ENCODE results near the gene SNX11.

SNX11 gene

DNA sequence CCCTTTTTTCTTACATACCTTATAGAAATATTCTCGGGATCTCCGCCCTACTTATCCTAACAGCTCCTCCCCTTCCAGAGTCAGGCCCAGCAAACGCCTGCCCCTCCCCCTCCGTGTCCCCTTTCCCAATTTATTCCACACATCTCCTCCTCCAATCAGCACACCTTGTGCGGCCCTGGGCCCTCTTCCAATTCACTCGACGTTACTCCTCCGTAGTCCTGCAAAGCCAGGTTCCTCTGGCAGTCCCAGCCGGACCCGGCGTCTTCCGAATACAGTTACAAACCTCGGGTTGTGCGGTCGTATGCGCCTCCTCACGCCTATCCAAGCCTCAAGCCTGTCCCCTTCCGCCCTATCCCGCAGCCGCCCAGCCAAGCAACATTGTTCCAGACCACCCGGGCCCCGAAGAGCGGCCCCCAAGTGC, 7.0 kb upstream of the SNX11 start:
- DNase-seq, result peak; percentile 89

DNA sequence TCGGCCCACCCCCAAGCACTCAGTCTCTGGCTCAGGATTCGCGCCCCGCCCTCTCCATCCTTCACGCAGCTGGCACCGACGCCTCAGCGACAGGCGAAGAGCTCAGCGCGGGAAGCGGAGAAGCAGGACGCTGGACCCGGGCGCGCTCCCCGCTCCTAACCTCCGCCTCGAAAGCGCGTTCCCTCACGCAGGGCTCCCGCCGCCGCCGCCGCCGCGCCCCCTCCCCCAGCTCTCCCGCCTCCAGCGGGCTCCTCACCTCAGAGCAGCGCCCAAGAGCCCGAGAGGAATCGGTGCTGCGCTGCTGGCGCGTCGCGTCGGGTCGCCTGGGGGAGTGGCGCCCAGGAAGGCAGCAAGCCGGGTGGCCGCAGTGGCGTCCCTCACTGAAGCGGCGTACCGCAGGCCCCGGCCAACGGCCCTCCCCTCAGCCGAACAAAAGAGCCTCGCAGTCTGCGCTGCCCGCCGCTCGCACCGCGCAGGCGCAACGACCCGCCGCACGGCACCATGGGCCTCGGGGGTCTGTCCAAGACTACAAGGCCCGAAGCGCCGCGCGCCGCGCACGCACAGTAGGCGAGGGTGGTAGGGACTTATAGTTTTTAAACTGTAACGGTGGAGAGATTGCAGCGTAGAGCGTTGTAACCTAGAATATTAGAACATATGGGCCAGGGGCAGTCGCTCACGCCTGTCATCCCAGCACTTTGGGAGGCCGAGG, 6.4 kb upstream of the SNX11 start, which contains the start of gene CBX1:
CBX1 (minus strand) TSS at position 467 of the 709 bp plus-strand sequence. CDS start 24,474 bp downstream, outside the sequence.
- DNase-seq, result peak; percentile 99

DNA sequence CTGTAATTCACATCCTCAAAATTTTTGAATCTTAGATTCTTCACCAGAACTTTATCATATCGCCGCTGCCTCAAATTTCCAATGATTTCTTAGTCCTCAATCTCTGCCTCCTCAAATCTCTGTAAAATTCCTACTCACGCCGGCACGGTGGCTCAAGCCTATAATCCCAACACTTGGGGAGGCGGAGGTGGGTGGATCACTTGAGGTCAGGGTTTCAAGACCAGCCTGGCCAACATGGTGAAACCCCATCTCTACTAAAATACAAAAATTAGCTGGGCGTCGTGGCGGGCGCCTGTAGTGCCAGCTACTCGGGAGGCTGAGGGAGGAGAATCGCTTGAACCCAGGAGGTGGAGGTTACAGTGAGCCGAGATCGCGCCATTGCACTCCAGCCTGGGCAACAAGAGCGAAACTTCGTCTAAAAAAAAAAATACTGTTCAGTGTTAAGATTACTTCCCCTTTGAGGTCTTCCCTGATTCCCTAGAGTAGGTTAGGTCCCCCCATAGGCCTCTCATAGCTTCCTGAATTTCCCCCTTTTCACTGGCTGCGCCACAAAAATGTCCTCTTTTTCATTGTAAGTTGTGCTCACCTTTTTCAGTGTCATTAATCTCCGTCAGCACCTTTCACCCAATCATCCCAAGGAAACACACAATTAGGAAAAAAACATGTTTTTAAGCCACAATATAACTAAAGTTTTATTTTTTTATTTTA, 5.4 kb upstream of the SNX11 start:
- no peak for DNase-seq

DNA sequence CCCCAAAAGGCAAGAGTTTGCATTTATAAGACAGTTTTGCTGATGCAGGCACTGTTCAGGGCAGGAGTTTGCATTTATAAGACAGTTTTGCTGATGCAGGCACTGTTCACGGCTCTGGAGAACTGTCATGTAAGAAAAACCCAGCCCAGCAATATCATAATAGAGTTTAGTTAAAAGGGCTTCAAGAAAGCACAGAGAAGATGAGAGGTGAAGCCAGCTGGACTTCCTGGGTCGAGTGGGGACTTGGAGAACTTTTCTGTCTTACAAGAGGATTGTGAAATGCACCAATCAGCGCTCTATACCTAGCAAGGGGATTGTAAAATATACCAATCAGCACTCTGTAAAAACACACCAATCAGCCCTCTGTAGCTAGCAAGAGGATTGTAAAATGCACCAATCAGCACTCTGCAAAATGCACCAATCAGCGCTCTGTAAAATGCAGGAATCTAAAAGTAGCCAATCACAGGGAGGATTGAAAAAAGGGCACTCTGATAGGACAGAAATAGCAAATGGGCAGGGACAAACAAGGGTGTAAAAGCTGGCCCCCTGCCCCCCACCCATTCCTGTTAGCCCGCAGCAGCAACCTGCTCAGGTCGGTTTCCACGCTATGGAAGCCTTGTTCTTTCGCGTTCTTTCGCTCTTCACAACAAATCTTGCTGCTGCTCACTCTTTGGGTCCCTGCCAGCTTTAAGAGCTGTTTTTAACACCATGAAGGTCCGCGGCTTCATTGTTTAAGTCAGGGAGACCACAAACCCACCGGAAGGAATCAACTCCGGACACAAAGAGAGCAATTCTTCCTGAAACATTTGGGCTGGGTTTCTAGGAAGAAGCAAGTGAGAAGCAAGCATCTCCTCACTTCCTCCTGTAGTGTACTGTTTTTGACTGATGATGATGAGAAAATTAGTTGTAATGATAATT, 4.5 kb upstream of the SNX11 start:
- no peak for DNase-seq

DNA sequence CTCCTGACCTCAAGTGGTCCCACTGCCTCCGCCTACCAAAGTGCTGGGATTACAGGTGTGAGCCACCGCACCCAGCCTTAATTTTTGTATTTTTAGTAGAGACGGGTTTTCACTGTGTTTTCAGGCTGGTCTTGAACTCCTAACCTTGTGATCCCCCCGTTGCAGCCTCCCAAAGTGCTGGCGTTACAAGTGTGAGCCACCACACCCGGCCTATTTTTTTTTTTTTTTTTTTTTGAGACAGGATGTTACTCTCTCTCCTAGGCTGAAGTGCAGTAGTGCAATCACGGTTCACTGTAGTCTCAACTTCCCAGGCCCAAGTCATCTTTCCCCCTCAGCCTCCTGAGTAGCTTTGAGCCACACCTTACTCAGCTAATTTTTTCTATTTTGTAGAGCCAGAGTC, 3.1 kb upstream of the SNX11 start:
- DNase-seq, result no peak

DNA sequence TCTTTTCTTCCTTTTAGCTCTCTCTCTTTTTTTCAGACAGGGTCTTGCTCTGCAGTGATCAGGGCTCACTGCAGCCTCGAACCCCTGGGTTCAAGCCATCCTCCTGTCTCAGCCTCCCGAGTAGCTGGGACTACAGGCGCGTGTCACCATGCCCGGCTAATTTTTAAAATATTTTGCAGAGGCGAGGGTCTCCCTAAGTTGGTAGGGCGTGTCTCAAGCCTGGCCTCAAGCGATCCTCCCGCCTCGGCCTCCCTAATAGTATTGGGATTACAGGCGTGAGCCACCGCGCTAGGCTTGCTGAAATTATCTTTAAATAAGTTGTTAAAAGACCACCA, 797 bp upstream of the SNX11 start:
- DNase-seq, result no peak

DNA sequence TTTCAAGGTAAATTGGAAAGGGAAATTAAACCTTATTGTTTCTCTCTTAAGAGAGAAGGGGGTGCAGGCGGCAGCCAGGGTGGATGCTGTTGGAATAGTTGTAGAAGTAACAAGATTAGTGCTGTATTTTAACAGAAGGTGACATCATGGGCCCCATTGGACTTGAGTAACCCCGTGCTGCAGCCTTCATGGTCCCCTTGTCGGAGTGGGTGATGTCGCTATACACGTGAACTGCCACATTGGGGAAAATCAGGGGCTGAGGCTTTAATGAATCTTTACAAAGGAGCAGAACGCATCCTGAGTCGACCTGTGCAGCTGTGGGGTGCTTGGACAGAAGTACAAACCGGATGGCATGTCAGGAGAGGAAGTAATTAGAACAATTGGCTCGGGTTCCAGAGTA, 3.2 kb downstream of the SNX11 start:
- DNase-seq, result no peak

DNA sequence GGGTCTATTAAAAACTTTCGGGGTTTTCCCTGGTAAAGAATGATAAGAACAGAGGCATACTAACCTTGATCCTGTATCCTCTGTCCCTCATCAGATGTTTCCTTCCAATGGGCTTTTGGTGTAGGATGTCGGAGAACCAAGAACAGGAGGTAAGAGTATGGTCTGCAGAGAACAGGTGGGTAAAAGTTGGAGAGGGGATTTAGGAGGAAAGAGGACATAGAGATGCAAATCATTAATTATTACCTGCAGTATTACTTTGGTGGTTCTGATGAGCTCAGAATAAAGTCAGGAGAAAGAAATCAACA, 4.3 kb downstream of the SNX11 start:
- no peak for DNase-seq

DNA sequence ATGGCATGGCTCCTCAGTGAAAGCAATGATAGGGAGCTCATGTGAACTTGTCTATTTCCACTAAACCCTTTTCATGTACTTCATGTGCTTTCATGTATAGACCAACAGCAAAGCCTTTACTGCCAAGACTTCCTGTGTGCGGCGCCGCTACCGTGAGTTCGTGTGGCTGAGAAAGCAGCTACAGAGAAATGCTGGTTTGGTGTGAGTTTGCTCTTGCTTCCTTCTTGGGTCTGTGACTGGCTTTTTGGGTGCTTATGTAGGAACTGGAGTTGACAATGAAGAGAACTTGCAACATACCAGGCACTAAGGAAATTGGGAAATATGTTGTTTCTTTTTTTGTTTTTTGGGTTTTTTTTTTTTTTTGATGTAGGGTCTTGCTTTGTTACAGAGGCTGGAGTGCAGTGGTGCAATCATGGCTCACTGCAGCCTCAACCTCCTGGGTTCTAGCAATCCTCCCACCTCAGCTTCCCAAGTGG, 5.7 kb downstream of the SNX11 start:
- no peak for DNase-seq

DNA sequence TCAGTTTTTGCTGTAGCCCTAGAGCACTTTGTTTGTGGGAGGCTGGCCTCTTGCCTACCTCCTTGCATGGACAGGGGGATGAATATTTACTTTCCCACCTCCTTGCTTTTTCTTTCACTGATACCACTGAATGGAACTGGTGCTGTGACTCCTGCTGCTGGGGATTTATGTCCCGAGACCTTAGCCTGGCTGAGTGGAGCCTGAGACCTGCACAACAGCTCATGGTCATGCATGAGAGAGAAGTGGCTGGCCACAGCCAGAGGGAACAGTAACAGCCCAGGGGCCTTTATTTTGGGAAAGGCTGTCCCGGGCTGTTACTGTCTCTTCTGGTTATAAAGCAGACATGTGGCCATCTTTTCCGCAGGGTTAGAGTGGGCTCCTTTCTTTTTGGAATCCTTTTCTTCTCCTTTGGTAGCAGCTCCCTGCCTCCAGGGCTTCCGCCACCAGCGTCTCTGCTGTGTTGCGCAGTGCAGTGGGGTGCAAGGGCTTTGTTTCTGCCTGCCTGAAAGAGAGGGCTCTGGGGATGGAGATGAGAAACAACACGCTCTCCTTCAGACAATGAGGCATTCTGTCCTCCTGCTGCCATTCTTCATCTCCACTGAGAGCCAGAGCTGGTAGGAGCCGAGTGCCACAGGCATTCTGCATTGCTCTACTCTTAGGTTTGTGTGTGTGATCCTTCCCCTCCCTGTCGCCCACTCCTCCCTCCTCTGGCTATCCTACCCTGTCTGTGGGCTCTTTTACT, 14.5 kb downstream of the SNX11 start:
- DNase-seq, result no peak

DNA sequence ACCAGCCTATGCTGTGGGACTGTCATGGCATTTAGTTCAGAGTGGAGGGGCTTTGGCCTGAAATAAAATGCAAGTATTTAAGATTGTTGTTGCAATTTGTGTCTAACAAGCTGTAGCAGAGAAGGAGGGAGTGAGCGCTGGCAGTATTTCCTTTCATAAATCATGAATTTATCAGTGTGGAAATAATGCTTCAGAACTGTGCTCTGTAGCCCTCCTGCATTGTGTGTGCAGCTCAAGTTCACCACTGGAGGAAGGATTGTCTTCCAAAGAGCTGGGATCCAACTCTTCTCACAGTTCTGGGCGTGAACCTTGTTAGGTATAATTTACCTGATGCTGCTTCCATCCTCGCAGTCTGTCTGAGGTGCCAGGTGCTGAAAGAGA, 15.1 kb downstream of the SNX11 start:
- no peak for DNase-seq

DNA sequence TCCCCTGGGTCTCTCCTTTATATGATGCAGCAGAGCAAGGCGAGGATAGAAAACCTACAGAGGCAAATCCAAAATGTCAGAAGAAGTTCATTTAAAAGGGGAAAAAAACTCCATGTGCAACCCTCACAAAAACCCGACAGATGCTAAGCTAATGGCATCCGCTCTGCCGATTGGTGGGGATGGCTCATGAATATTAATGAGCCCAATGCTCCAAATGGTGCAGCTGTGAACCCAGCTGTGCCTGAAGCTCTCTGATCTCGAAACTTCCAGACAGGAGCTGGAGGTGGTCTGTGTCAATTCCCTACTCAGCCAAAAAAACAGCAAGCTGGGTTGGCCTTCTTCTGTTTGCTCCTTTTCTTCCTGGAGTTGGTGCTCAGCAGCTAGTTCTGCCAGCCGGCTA, 15.5 kb downstream of the SNX11 start:
- DNase-seq, result no peak

DNA sequence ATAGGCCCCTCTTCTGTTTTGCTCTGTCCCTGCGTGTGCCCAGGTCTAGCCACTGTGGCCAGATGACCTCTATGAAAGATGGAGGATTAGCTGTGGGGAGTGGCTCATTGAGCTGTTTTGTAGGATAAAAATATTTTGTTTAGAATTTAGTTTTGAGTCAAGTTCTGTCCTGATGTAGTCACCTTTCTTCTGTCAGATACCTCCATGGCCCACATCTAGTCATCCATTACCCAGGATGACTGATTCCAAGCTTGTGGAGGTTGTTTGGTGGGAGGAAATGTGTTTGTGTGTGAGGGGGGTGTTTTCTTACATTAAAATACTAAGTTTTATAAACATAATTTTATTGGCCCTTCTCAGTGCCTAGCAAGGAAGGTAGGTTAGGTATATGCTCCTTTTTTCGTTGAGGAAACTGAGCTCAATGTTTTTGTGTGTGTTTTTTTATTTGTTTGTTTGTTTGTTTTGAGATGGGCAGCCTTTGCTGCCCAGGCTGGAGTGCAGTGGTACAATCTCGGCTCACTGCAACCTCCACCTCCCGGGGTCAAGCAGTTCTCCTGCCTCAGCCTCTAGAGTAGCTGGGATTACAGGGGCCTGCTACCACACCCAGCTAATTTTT, 16.3 kb downstream of the SNX11 start:
- DNase-seq, result no peak

DNA sequence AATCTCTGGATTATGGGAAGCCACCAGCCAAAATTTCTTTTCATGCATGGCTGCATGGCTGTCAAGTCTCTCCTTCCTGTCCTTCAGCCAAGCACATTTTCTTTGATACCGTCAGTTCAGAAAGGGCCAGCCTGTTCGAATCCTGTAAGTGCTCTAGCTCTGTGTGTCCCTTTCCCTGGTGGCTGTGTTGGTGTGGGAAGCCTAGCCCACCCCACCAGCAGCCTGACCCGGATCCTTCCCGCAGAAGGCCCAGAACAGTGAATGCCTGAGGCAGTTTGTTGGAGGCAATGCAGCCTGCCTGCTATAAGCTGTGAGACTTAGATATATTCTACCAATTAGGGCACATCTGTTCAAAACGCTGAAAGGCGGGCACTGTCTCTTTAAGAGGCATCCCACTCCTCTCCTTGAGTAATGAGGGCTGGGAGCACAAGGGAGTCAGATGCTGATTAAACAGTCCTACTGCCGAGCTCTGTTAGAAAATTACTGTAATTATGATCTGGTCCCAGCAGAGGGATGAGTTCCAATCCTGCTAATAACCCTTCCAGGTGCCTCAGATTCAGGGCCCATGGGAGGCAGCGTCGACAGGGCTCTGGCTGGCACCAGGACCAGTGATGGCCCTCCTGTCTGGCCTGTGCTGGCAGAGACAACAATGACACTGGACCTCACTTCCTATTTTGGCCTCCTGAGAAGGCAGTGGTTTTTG, 18.4 kb downstream of the SNX11 start:
- no peak for DNase-seq

DNA sequence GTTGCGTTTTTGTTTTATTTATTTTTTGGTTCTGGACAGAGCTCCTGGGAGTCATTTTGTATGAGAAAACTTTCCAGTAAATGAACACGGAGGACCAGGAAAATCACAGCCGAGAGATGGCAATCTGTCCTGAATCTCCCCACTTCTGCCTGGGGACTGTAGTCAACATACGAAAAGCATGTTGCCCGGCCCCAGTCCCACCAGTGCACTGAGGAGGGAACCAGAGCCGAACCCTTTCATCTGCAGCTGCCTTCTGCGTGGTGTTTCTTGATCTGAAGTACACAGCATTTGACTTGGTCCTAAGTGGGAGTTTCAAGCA, 18.9 kb downstream of the SNX11 start:
- DNase-seq, result no peak

DNA sequence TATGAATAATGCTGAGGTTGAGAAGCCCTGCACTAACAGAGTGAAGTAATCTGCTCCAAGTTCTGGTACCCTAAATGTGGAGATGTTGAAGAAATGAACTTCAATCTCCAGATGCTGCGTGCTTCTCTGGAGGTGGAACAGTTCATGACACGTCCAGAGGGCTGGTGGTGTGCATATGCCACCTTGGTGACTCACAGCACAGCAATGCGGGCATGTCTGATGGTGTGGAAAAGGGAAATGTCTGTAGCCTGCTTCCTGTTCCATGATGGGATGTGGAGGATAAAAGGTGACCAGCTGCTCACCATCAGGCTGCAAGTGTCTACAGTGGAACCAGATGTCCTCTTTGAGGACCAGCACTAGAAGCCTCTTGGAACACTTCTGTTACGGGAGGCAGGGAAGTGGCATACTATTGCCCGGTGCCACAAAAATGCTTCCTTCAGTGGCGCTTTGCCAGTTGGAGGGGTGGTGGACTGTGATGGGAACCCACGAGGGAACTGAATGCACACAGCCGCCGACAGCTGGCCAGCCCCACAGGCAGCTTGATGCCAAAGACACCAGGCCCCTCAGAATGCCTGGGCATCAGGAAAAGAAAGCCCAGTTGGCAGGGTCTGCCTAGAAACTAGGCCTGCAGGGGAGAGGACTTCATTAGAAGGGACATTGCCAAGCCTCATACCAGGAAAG, 19.9 kb downstream of the SNX11 start:
- DNase-seq, result peak; percentile 83

DNA sequence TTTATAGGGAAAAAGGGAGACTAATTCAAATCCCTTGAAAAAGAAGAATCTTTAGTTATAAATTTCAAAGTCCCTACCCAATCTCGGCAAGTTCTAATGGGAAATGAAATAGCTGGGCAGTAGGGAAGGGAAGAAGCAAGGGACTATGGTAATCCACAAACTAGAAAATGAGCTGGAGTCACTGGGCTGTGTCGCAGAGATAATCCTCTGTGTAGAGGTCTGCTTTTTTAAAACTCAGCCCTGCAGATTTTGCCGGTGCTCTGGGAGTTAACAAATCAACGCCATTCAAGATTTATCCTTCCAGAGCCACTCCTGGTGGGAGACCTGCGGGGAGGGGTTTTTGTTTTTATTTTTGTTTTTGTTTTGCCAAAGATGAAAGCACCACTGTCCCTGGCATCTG, 20.8 kb downstream of the SNX11 start:
- DNase-seq, result no peak

DNA sequence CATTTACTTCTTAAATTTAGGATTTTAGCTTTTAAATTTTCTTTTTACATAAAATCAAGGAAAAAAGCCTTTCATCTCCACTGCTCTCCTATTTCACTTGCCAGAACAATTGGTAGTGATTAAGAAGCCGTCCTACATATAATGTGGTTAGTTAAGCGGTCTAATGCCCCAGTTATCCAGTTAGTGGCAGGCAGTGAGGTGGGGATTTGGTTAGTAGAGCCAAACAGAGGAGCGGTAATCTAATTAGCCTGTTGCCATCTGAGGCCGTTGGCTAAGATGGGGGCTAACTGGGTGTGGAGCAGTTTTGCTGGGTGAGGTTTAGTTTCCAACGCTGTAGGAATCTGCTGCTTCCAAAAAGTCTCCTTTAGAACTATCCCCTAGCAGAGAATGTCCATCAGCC, 22.4 kb downstream of the SNX11 start:
- DNase-seq, result no peak

DNA sequence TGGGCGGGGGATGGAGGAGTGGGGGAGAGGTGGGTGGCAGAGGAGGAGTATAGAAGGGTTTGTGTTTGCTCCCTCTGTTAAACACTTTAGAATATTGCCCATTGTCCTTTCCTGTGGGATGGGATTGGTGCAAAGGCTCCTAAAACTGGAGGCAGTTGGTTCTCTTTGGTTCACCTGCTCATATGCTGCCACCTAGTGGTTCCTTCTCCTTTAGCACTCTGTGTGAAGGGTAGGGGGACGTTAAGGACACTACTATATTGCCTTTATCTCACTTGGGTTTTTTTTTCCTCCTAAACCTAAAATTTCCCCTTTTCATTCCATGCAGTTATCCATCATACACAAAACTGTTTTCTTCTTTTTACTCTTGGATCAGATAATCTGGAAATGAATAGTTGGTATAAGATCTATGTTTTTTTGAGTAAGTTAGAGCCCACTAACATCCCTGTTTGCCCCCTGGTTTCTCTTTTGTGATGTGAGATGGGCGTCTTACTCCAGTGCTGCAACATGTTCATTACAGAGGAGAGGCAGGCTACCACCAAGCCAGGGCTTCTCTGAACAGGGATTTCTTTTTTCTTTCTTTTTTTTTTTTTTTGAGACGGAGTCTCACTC, 23.8 kb downstream of the SNX11 start:
- DNase-seq, result peak; percentile 88

DNA sequence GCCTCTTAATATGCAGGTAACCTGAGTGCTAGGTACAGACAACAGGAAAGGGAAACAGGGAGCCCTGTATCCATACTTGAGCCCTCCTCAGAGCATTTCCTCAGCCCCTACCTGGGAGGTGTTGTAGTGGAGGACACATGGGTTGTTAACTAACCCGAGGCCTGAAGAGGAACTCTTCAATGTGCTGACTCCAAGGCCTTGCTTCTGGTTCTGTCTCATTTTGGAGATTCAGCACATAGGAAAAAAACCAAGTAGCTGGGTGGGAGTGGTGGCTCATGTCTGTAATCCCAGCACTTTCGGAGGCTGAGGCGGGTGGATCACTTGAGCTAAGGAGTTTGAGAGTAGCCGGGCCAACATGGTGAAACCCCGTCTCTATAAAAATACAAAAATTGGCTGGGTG, 24.8 kb downstream of the SNX11 start:
- no peak for DNase-seq

DNA sequence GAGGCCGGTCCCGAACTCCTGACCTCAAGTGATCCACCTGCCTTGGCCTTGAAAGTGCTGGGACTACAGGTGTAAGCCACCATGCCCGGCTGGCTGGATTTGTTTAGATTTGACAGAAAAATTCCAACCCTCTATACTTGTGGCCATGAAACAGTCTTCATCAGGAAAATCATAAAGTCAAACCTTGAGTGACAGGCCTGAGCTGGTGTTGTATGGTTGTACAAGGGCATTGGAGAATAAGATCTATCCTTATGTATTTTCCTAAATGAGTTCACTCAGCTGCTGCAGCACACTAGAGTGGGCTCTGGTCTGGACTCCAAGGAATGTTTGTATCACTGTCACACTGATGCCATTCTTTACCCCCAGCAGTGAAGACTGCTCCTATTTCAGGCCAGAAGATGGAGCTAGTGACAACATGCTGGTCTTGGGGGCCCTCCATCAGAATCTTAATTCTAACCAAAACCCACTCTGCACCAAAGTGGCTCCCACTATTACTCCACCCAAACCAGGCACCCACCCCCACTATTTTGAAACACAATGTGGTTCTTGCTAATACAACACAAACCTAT, 27.4 kb downstream of the SNX11 start:
- DNase-seq, result no peak
